ENCODE results near the gene SCO1. TPM values are rescaled to one million over a fixed set of nuclear protein-coding genes. Genes with fewer than 3 reads are reported as not detected.

SCO1 gene
- total RNA-seq, 1 experiment from 2014 or later: 60.3 TPM

- Histone ChIP-seq H2BK5ac (ENCODE audit: insufficient read length, low read length) (no peak overlapping the region), H3K56ac (ENCODE audit: insufficient read length, low read depth, low read length) (no peak overlapping the region), H3K23me2 (ENCODE audit: insufficient read length, low read depth, low read length, poor library complexity, severe bottlenecking) (no peaks in the 10 kb centered on the region), H4K8ac (replicated peaks; ENCODE audit: insufficient read length, low read depth, low read length) (no peak overlapping the region), H3K14ac (ENCODE audit: insufficient read depth, low read length) (no peak overlapping the region), H3K4me2 (ENCODE audit: insufficient read depth, insufficient read length, low read length) (no peak overlapping the region), H3K27me3 (ENCODE audit: insufficient read depth, low read length) (no peaks in the 10 kb centered on the region), H3K27ac (ENCODE audit: insufficient read length, low read depth, low read length) (no peak overlapping the region), H2BK12ac (ENCODE audit: insufficient read length, low read depth, low read length) (no peak overlapping the region), H2AFZ (ENCODE audit: low read length) (no peak overlapping the region), H3K9ac (ENCODE audit: extremely low read depth, insufficient read length, low read length) (no peak overlapping the region), H3K4me1 (ENCODE audit: insufficient read depth, low read length) (no peaks in the 10 kb centered on the region), H3K23ac (ENCODE audit: insufficient read length, low read depth, low read length) (no peak overlapping the region), H4K91ac (ENCODE audit: insufficient read length, low read depth, low read length) (no peak overlapping the region), H2AK5ac (ENCODE audit: insufficient read length, low read length) (no peak overlapping the region), H4K5ac (ENCODE audit: insufficient read length, low read depth, low read length) (no peak overlapping the region), H4K20me1 (ENCODE audit: control insufficient read depth, insufficient read depth, insufficient read length) (no peaks in the 10 kb centered on the region), H3K79me2 (ENCODE audit: insufficient read depth, low read length) (no peaks in the 10 kb centered on the region), H3T11ph (ENCODE audit: low read length) (no peak overlapping the region), H3K79me1 (ENCODE audit: insufficient read depth, low read depth, low read length, poor library complexity, severe bottlenecking) (no peaks in the 10 kb centered on the region), H3K4ac (ENCODE audit: low read depth, low read length) (no peak overlapping the region), H2BK15ac (ENCODE audit: low read depth, low read length) (no peak overlapping the region), H2BK20ac (ENCODE audit: low read depth, low read length, poor library complexity, severe bottlenecking) (no peak overlapping the region), H3K9me3 (ENCODE audit: control insufficient read depth, low read depth, low read length) (no peaks in the 10 kb centered on the region), H3K18ac (ENCODE audit: insufficient read length, low read depth, low read length) (no peak overlapping the region), H2BK120ac (ENCODE audit: low read depth, low read length, poor library complexity, severe bottlenecking) (no peak overlapping the region)
- H3K4me3 Mint-ChIP-seq: no peak overlapping the region
- no CpG with 5 or more reads among the region's 11 CpGs for WGBS (ENCODE audit: extremely low coverage, insufficient read length, low lambda C conversion rate)
- TF ChIP-seq, protein P1, sequence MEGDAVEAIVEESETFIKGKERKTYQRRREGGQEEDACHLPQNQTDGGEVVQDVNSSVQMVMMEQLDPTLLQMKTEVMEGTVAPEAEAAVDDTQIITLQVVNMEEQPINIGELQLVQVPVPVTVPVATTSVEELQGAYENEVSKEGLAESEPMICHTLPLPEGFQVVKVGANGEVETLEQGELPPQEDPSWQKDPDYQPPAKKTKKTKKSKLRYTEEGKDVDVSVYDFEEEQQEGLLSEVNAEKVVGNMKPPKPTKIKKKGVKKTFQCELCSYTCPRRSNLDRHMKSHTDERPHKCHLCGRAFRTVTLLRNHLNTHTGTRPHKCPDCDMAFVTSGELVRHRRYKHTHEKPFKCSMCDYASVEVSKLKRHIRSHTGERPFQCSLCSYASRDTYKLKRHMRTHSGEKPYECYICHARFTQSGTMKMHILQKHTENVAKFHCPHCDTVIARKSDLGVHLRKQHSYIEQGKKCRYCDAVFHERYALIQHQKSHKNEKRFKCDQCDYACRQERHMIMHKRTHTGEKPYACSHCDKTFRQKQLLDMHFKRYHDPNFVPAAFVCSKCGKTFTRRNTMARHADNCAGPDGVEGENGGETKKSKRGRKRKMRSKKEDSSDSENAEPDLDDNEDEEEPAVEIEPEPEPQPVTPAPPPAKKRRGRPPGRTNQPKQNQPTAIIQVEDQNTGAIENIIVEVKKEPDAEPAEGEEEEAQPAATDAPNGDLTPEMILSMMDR (conservative IDR thresholded peaks at IDR 0.05): no peak
- no peak for DNase-seq
- H3K4me1 Mint-ChIP-seq: no peaks in the 10 kb centered on the region
- H3K27me3 Mint-ChIP-seq (ENCODE audit: low read depth): no peaks in the 10 kb centered on the region; the same call in 1 of the 2 replicates
- no peaks in the 10 kb centered on the region; a peak in 2 of 5 replicates for H3K9me3 Mint-ChIP-seq
- no peak overlapping the region for H3K27ac Mint-ChIP-seq
- H3K36me3 Mint-ChIP-seq (ENCODE audit: insufficient read depth in 1 of 3, low read depth in 3 of 3): peaks cover 2 to 9% (median 8%) of the 10 kb centered on the region in 3 experiments; a peak in 5 of 7 replicates
These were observed 72.4 kb downstream of the SCO1 start for GRCh38 chr17:10624969-10625368.
